ENCODE data around the gene TNRC6B.
A peak's percentile ranks its signal among the peaks of the same experiment; 100 is the strongest.

Gene TNRC6B

DNA sequence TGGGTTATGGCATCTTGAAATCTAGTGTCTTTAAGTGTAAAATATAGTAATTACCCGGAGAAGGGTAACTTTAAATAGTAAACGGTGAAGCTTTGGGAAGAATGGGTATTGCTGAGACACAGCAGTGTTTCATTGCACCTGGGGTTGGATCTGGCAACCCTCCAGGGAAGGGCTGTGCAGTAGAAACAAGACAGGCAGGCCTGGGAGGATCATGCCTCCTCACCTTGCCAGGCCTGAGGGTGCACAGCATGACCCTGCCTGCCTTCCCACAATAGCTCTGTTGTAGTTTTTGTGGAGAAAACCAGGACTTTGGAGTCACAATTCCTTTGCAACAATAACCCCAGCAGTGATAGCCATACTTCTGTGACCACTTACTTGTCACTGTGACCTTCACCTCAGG, 104.0 kb downstream of the TNRC6B start:
- H3K4me1 ChIP-seq (ENCODE audit: control insufficient read depth, insufficient read depth, low read length), result no peaks in the 10 kb centered on the region
- H3K4me3 ChIP-seq (ENCODE audit: low read depth, low read length), result no peak overlapping the region
- H3K36me3 ChIP-seq (ENCODE audit: control insufficient read depth in 2 of 2, insufficient read depth in 1 of 2, low read length in 2 of 2), result peaks cover 26 to 62% of the 10 kb centered on the region in 2 experiments
- ChIA-PET CTCF (no interaction called here), POLR2A (no interaction called here)
- TF ChIP-seq ZNF311 (tag by site-specific recombination; IDR thresholded peaks at IDR 0.05; ENCODE audit: borderline replicate concordance), result no peak
- TF ChIP-seq ZIC2 (tag by site-specific recombination; IDR thresholded peaks at IDR 0.05), result 0 out of 2 replicates have a peak, but pooled peaks have one; percentile 24
- no peak overlapping the region for H3K27ac ChIP-seq (ENCODE audit: extremely low read depth, low read depth, low read length)
- H3K9me3 ChIP-seq (ENCODE audit: control insufficient read depth, insufficient read depth, low read depth, low read length), result no peaks in the 10 kb centered on the region

- CTCF ChIA-PET, result interaction anchor here (1.7 kb wide), 1 partner anchor 63 kb away, joined by 6 read pairs; no protein-coding TSS in a partner anchor
Measured at GRCh38 chr22:40285513-40285912, 107.8 kb downstream of the TNRC6B start.

DNA sequence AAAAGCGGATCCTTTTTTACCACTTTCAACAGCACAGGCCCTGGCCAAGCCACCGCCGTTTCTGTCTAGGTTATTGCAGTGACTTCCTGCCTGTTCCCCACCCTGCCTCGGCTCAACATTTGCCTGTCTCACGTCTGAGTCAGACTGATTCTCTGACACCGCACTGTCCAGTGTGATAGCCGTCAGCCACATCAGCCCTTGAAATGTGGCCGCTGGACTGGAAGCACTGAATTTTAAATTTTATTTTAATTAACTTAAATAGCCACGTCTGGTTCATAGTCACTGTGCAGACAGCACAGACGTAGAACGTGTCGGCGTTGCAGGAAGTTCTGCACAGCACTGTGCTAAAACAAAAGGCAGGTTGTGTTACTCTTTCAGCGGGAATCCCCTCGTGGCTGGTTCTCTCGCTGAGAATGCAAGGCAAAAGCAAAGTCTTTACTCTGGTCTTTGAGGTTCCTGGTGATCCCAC, 112.3 kb downstream of the TNRC6B start:
- Histone ChIP-seq H3K9me3 (ENCODE audit: control insufficient read depth, insufficient read depth, low read depth, low read length) (no peaks in the 10 kb centered on the region), H3K36me3 (ENCODE audit: control insufficient read depth in 2 of 2, insufficient read depth in 1 of 2, low read length in 2 of 2) (peaks cover 26 to 76% of the 10 kb centered on the region in 2 experiments), H3K4me3 (ENCODE audit: low read depth, low read length) (no peak overlapping the region), H3K4me1 (ENCODE audit: control insufficient read depth, insufficient read depth, low read length) (no peaks in the 10 kb centered on the region), H3K27ac (ENCODE audit: extremely low read depth, low read depth, low read length) (no peak overlapping the region)
- POLR2A ChIA-PET, result no interaction called here
- CTCF ChIA-PET, result no interaction called here
- TF ChIP-seq, protein P1, sequence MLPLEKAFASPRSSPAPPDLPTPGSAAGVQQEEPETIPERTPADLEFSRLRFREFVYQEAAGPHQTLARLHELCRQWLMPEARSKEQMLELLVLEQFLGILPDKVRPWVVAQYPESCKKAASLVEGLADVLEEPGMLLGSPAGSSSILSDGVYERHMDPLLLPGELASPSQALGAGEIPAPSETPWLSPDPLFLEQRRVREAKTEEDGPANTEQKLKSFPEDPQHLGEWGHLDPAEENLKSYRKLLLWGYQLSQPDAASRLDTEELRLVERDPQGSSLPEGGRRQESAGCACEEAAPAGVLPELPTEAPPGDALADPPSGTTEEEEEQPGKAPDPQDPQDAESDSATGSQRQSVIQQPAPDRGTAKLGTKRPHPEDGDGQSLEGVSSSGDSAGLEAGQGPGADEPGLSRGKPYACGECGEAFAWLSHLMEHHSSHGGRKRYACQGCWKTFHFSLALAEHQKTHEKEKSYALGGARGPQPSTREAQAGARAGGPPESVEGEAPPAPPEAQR (tag by site-specific recombination; IDR thresholded peaks at IDR 0.05), result no peak
- TF ChIP-seq RBAK (tag by site-specific recombination; IDR thresholded peaks at IDR 0.05) (no peak), ZNF670 (tag by site-specific recombination; IDR thresholded peaks at IDR 0.05; ENCODE audit: low read depth) (no peak), ZNF23 (tag by site-specific recombination; IDR thresholded peaks at IDR 0.05; ENCODE audit: borderline replicate concordance) (no peak), ZNF571 (tag by site-specific recombination; IDR thresholded peaks at IDR 0.05) (no peak), ZNF518A (tag by site-specific recombination; conservative IDR thresholded peaks at IDR 0.05; ENCODE audit: low read depth) (no peak), ZNF624 (tag by site-specific recombination; IDR thresholded peaks at IDR 0.05) (no peak), ZBTB20 (tag by site-specific recombination; IDR thresholded peaks at IDR 0.05) (no peak), ZSCAN4 (tag by site-specific recombination; IDR thresholded peaks at IDR 0.05) (no peak)
- TF ChIP-seq, protein P2, sequence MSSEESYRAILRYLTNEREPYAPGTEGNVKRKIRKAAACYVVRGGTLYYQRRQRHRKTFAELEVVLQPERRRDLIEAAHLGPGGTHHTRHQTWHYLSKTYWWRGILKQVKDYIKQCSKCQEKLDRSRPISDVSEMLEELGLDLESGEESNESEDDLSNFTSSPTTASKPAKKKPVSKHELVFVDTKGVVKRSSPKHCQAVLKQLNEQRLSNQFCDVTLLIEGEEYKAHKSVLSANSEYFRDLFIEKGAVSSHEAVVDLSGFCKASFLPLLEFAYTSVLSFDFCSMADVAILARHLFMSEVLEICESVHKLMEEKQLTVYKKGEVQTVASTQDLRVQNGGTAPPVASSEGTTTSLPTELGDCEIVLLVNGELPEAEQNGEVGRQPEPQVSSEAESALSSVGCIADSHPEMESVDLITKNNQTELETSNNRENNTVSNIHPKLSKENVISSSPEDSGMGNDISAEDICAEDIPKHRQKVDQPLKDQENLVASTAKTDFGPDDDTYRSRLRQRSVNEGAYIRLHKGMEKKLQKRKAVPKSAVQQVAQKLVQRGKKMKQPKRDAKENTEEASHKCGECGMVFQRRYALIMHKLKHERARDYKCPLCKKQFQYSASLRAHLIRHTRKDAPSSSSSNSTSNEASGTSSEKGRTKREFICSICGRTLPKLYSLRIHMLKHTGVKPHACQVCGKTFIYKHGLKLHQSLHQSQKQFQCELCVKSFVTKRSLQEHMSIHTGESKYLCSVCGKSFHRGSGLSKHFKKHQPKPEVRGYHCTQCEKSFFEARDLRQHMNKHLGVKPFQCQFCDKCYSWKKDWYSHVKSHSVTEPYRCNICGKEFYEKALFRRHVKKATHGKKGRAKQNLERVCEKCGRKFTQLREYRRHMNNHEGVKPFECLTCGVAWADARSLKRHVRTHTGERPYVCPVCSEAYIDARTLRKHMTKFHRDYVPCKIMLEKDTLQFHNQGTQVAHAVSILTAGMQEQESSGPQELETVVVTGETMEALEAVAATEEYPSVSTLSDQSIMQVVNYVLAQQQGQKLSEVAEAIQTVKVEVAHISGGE (tag by site-specific recombination; conservative IDR thresholded peaks at IDR 0.05; ENCODE audit: low read depth), result no peak

More at GRCh38 chr22:40285513-40285912, 107.8 kb downstream of the TNRC6B start:
- H3K9me3 ChIP-seq (ENCODE audit: control insufficient read depth, insufficient read depth, low read depth, low read length), result no peaks in the 10 kb centered on the region
- H3K36me3 ChIP-seq (ENCODE audit: control insufficient read depth in 2 of 2, insufficient read depth in 1 of 2, low read length in 2 of 2), result peaks cover 25 to 69% of the 10 kb centered on the region in 2 experiments
- POLR2A ChIA-PET, result no interaction called here
- no peak overlapping the region for H3K4me3 ChIP-seq (ENCODE audit: low read depth, low read length)
- no peak overlapping the region for H3K27ac ChIP-seq (ENCODE audit: extremely low read depth, low read depth, low read length)
- TF ChIP-seq ZNF148 (tag by site-specific recombination; IDR thresholded peaks at IDR 0.05; ENCODE audit: borderline replicate concordance) (no peak), IKZF3 (tag by site-specific recombination; IDR thresholded peaks at IDR 0.05) (no peak), ZNF747 (tag by site-specific recombination; IDR thresholded peaks at IDR 0.05) (no peak), ZNF175 (tag by site-specific recombination; IDR thresholded peaks at IDR 0.05) (no peak), ZNF223 (tag by site-specific recombination; IDR thresholded peaks at IDR 0.05) (no peak)
- no peaks in the 10 kb centered on the region for H3K4me1 ChIP-seq (ENCODE audit: control insufficient read depth, insufficient read depth, low read length)
